Sigmoid colon (tissue), 7 donors: ENCODE measurements around the gene USP30. TPM values are rescaled to one million over a fixed set of nuclear protein-coding genes. Genes with fewer than 3 reads are reported as not detected.
A peak's percentile ranks its signal among the peaks of the same experiment; 100 is the strongest.

Experiments
- DNase-seq: peaks from one replicate; pipeline ENCODE4 v3.0.0-alpha.2; 2019
- H3K27ac ChIP-seq, 4 donors: fragments of 200-600 bp; sonication (generic); one replicate each; pipeline ENCODE4 v1.5.1; 2016 to 2019; ENCODE audit warnings: mild to moderate bottlenecking in 1 of 4
- H3K27me3 ChIP-seq, 3 donors: fragments of 200-600 bp; sonication (generic); one replicate each; pipeline ENCODE4 v1.5.1; 2019; ENCODE audit warnings: mild to moderate bottlenecking in 1 of 3
- H3K36me3 ChIP-seq, 4 donors: fragments of 200-600 bp; sonication (generic); one replicate each; pipeline ENCODE4 v1.5.1; 2016 to 2019
- H3K4me1 ChIP-seq, 4 donors: fragments of 200-600 bp; sonication (generic); one replicate each; pipeline ENCODE4 v1.5.1; 2017 to 2019
- H3K4me3 ChIP-seq, 4 donors: fragments of 200-600 bp; sonication (generic); one replicate each; pipeline ENCODE4 v1.5.1; 2017 to 2019; ENCODE audit warnings: mild to moderate bottlenecking in 2 of 4, moderate library complexity in 1 of 4
- H3K9me3 ChIP-seq, 4 donors: fragments of 200-600 bp in 3 of 4; sonication (generic) in 3 of 4; one replicate each; pipeline versions ENCODE4 v1.5.1 to v1.6.1; 2013 to 2019
- EP300 ChIP-seq, 4 donors: sonication (generic); formaldehyde crosslinking; IDR thresholded peaks; one replicate each; pipeline ENCODE4 v1.6.1; 2017; ENCODE audit warnings: antibody characterized with exemption in 4 of 4
- POLR2A ChIP-seq, 2 donors: fragments of 450-650 bp; IDR thresholded peaks; one replicate each; pipeline ENCODE4 v1.6.1; 2016; ENCODE audit warnings: antibody characterized with exemption in 2 of 2, mild to moderate bottlenecking in 2 of 2, moderate library complexity in 2 of 2
- POLR2AphosphoS5 ChIP-seq, 4 donors: sonication (generic); formaldehyde crosslinking; IDR thresholded peaks; one replicate each; pipeline ENCODE4 v1.6.1; 2017; ENCODE audit warnings: antibody characterized with exemption in 4 of 4
- WGBS, 2 donors: extraction: QIAGEN DNeasy Blood & Tissue Kit; methylation state at CpG; one replicate each; pipeline ENCODE4 v1.1.7; 2013; 5-methylcytosine and 5-hydroxymethylcytosine counted together
- intact Hi-C: fragments of 100-400 bp; cut with DNase I; formaldehyde crosslinking; loops from one replicate; pipeline ENCODE4 v1.15.1; 2023
- polyA plus RNA-seq, 3 donors: library from polyadenylated mRNA; stranded (reverse); fragments of 200-250 nt; gene quantifications; one replicate each; pipeline ENCODE4 v1.2.3, GENCODE V29; 2013
- total RNA-seq, 4 donors: library from RNA; depleted of rRNA; stranded (reverse); fragments of >200 nt; gene quantifications; one replicate each; pipeline ENCODE4 v1.1.0, GENCODE V29; 2016
- TF ChIP-seq, protein P1 (sequence below), 4 experiments: fragments of 450-650 bp in 3 of 4; fragments of 200-600 bp in 1 of 4; IDR thresholded peaks; one replicate each; pipeline ENCODE4 v1.5.1; 2016 to 2019; ENCODE audit warnings: antibody characterized with exemption in 4 of 4, mild to moderate bottlenecking in 3 of 4, moderate library complexity in 2 of 4
- donor health status: healthy with polysubstance abuse.
- donor health status: Bipolar disorder and iron deficiency.
- donor health status: healthy.

Gene USP30
- total and polyA plus RNA-seq, 7 donors: 6.0 to 15.2 (median 9.8) TPM

DNA sequence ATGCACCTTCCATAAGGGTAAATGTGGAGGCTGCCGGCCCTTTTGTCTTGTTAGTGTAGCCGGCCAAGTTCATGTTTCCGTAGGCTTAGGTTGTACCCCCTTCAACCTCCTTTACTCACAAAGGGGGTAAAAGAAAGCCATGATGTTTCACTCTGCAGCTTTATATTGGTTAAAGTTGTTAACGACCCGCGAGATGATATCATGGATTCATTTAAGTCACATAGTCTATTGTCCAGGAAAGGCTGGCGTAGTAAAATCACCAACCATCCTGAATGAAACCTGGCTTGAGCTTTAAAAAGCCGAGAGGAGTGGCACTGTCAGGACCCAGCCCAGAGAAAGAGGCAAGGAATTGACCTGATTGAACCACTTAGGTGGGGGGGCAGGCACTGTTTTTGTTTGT is 46.3 kb downstream of the USP30 start:
- Histone ChIP-seq H3K4me3 (peak overlapping the region; percentile 69 to 85 (median 79)), H3K27me3 (no peaks in the 10 kb centered on the region), H3K9me3 (no peaks in the 10 kb centered on the region), H3K27ac (peak overlapping the region; percentile 90 to 96 (median 95)), H3K4me1 (peaks cover 0 to 47% (median 27%) of the 10 kb centered on the region in 4 donors), H3K36me3 (peaks cover 0 to 32% (median 20%) of the 10 kb centered on the region in 4 donors)
- DNase-seq: no peak
- intact Hi-C loops: loop anchor here (1.0 to 10.0 kb wide), 4 partner anchors 244 to 536 kb away; partner anchors contain the start of genes ISCU, SELPLG and SSH1
- 3 to 10% methylated on average over 8 of the region's 8 CpGs for WGBS, 2 donors
- TF ChIP-seq POLR2AphosphoS5 (IDR thresholded peaks at IDR 0.05) (no peak), EP300 (IDR thresholded peaks at IDR 0.05) (no peak), POLR2A (IDR thresholded peaks at IDR 0.05) (no peak)
- TF ChIP-seq, protein P1, sequence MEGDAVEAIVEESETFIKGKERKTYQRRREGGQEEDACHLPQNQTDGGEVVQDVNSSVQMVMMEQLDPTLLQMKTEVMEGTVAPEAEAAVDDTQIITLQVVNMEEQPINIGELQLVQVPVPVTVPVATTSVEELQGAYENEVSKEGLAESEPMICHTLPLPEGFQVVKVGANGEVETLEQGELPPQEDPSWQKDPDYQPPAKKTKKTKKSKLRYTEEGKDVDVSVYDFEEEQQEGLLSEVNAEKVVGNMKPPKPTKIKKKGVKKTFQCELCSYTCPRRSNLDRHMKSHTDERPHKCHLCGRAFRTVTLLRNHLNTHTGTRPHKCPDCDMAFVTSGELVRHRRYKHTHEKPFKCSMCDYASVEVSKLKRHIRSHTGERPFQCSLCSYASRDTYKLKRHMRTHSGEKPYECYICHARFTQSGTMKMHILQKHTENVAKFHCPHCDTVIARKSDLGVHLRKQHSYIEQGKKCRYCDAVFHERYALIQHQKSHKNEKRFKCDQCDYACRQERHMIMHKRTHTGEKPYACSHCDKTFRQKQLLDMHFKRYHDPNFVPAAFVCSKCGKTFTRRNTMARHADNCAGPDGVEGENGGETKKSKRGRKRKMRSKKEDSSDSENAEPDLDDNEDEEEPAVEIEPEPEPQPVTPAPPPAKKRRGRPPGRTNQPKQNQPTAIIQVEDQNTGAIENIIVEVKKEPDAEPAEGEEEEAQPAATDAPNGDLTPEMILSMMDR (IDR thresholded peaks at IDR 0.05): no peak

DNA sequence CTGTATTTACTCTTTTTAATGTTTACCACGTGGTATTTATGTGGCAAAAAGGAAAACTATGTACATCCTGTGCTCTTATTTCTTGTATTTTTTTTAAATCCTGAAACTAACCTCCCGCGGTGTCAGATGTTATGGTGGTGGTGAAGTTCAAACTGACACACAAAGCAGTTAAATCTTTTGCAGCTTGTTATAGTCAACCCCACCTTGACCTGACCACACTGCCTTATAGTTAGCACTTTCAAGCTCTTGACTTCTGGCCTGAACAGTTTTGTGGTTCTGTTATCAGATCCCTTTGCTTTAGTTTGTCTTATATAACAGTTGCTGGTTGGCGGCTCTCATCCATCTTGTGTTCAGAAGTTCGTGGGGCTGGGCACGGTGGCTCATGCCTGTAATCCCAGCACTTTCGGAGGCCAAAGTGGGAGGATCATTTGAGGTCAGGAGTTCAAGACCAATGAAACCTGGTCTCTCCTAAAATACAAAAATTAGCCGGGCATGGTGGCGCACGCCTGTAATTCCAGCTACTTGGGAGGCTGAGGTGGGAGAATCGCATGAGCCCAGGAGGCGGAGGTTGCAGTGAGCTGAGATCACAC is 47.1 kb downstream of the USP30 start:
- Histone ChIP-seq H3K4me1 (peaks cover 0 to 43% (median 26%) of the 10 kb centered on the region in 4 donors), H3K36me3 (peaks cover 0 to 41% (median 29%) of the 10 kb centered on the region in 4 donors), H3K27me3 (no peaks in the 10 kb centered on the region), H3K4me3 (peak overlapping the region in 3 of 4 donors; percentile 78 to 85 (median 80)), H3K27ac (peak overlapping the region; percentile 90 to 96 (median 95)), H3K9me3 (no peaks in the 10 kb centered on the region)
- intact Hi-C loops: loop anchor here (10.0 kb wide), 3 partner anchors 245 to 465 kb away; partner anchors contain the start of genes SELPLG and SSH1
- 68 to 71% methylated on average over 12 of the region's 12 CpGs for WGBS, 2 donors
- no peak for TF ChIP-seq EP300 (IDR thresholded peaks at IDR 0.05)
- TF ChIP-seq POLR2AphosphoS5 (IDR thresholded peaks at IDR 0.05): no peak
- no peak for TF ChIP-seq POLR2A (IDR thresholded peaks at IDR 0.05)
- TF ChIP-seq, protein P1 (IDR thresholded peaks at IDR 0.05): no peak
- DNase-seq: no peak

DNA sequence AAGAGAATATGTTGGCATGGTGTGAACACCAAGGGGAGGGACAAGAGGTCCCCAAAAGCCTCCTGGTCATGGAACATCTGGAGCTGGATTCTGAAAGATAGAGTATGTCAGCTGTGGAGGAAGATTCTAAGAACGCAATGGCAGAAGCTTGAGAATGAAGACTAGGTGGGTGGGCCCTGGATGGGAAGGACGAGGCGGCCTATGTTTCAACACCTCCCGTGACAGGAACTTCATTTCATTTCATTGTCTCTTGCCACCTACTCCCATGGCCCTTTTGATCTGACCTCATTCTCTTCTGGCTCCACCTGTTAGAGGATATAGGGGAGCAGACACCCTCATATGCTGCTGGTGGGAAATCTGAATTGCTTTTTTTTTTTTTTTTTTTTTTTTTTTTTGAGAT is 48.4 kb downstream of the USP30 start:
- Histone ChIP-seq H3K9me3 (no peaks in the 10 kb centered on the region), H3K36me3 (peaks cover 6 to 53% (median 40%) of the 10 kb centered on the region in 4 donors), H3K27ac (peak overlapping the region in 1 of 4 donors; percentile 95), H3K27me3 (no peaks in the 10 kb centered on the region), H3K4me3 (no peak overlapping the region), H3K4me1 (peaks cover 0 to 43% (median 26%) of the 10 kb centered on the region in 4 donors)
- WGBS, 2 donors: 92 to 93% methylated on average over 4 of the region's 4 CpGs
- no peak for DNase-seq
- intact Hi-C loops: no loop called here
- no peak for TF ChIP-seq EP300 (IDR thresholded peaks at IDR 0.05)
- TF ChIP-seq POLR2A (IDR thresholded peaks at IDR 0.05): no peak
- TF ChIP-seq, protein P1 (IDR thresholded peaks at IDR 0.05): no peak
- TF ChIP-seq POLR2AphosphoS5 (IDR thresholded peaks at IDR 0.05): no peak

DNA sequence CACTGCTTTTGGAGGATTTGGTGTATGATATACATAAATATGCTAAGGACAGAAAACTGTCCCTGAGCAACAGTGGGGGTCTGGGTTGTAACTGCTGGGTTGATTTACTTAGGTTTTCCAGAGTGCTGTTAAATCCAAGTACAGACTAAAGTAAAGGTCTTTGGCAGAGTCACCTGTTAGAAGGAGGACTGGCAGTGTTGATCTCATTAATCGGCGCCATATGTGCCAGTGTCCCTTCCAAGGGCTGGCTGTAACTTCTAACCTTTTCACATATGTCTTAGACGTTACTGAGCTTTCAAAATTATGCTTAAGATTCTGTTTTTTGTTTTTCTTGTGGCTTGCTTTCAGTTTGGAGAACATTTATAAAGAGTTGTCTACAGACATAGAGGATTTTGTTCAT is 50.1 kb downstream of the USP30 start:
- Histone ChIP-seq H3K9me3 (no peaks in the 10 kb centered on the region), H3K27ac (peak overlapping the region in 1 of 4 donors; percentile 26), H3K36me3 (peaks cover 8 to 70% (median 47%) of the 10 kb centered on the region in 4 donors), H3K4me3 (no peak overlapping the region), H3K4me1 (peaks cover 0 to 38% (median 21%) of the 10 kb centered on the region in 4 donors), H3K27me3 (no peaks in the 10 kb centered on the region)
- TF ChIP-seq POLR2AphosphoS5 (IDR thresholded peaks at IDR 0.05): no peak
- intact Hi-C loops: no loop called here
- 93 to 96% methylated on average over 3 of the region's 3 CpGs for WGBS, 2 donors
- DNase-seq: no peak

DNA sequence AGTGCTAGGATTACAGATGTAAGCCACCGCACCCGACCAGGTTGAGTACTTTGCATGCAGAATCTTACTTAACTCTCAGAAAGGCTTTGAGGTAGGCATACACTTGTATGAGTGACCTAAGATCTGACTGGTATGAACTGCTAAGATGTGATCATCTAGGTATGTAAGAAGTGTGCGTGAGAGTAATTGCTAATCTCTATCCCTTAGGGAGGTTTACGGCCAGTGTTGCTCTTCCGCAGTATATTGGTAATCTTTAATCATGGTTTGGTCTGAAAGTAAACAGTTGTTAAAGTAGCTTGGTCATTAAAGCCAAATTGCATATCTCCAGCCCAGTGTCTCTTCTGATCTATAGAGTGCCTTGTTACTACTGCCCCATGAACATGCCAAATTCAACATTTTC is 52.8 kb downstream of the USP30 start:
- Histone ChIP-seq H3K27ac (no peak overlapping the region), H3K4me3 (no peak overlapping the region), H3K27me3 (no peaks in the 10 kb centered on the region), H3K36me3 (peaks cover 8 to 94% (median 47%) of the 10 kb centered on the region in 4 donors), H3K4me1 (peaks cover 0 to 19% (median 9%) of the 10 kb centered on the region in 4 donors), H3K9me3 (no peaks in the 10 kb centered on the region)
- TF ChIP-seq POLR2AphosphoS5 (IDR thresholded peaks at IDR 0.05) (no peak), EP300 (IDR thresholded peaks at IDR 0.05) (no peak), POLR2A (IDR thresholded peaks at IDR 0.05) (no peak)
- TF ChIP-seq, protein P1 (IDR thresholded peaks at IDR 0.05): no peak
- no peak for DNase-seq
- WGBS, 2 donors: 38 to 76% methylated on average over 5 of the region's 5 CpGs
- intact Hi-C loops: no loop called here
